GM12878 (cell line): ENCODE data around the gene NME8. TPM values are rescaled to one million over a fixed set of nuclear protein-coding genes. Genes with fewer than 3 reads are reported as not detected.

Experiments used
- BMI1 ChIP-seq: fragments of 450-650 bp; IDR thresholded peaks from 2 replicates; pipeline ENCODE4 v1.6.1; 2016; ENCODE audit warnings: mild to moderate bottlenecking, moderate library complexity, borderline replicate concordance
- HCFC1 ChIP-seq: fragments of 150-350 bp; IDR thresholded peaks from 2 replicates; pipeline ENCODE4 v1.6.1; 2014; ENCODE audit warnings: low read length
- IKZF1 ChIP-seq: fragments of 450-650 bp; conservative IDR thresholded peaks from 2 replicates; pipeline ENCODE4 v1.6.1; 2017; ENCODE audit warnings: antibody characterized with exemption, mild to moderate bottlenecking
- MTA3 ChIP-seq: IDR thresholded peaks from 2 replicates; pipeline ENCODE4 v1.6.1; 2012; ENCODE audit warnings: low read length, inconsistent platforms, borderline replicate concordance
- NR2F1 ChIP-seq: fragments of 450-650 bp; conservative IDR thresholded peaks from 2 replicates; pipeline ENCODE4 v1.6.1; 2017; ENCODE audit warnings: mild to moderate bottlenecking
- RELA ChIP-seq: fragments of 450-650 bp; IDR thresholded peaks from 2 replicates; pipeline ENCODE4 v1.8.0; 2014; ENCODE audit warnings: borderline replicate concordance; ENCODE audit not compliant: partially characterized antibody
- SMAD1 ChIP-seq: fragments of 450-650 bp; IDR thresholded peaks from 2 replicates; pipeline ENCODE4 v1.6.1; 2018; ENCODE audit warnings: mild to moderate bottlenecking, low read depth; ENCODE audit not compliant: partially characterized antibody
- SMAD5 ChIP-seq: IDR thresholded peaks from 2 replicates; pipeline ENCODE4 v1.6.1; 2016; ENCODE audit warnings: antibody characterized with exemption, low read depth
- SRF ChIP-seq, 2 experiments: IDR thresholded peaks; 2 replicates each; pipeline ENCODE4 v1.6.1; 2011; ENCODE audit warnings: low read depth in 2 of 2, low read length in 2 of 2, mild to moderate bottlenecking in 1 of 2, moderate library complexity in 1 of 2
- TCF12 ChIP-seq: IDR thresholded peaks from 2 replicates; pipeline ENCODE4 v1.6.1; 2011; ENCODE audit warnings: low read depth, mild to moderate bottlenecking, low read length
- polyA plus RNA-seq, 11 experiments: library from polyadenylated mRNA; depleted of rRNA in 4 of 11; unstranded in 6 of 11; stranded (reverse) in 5 of 11; fragments of >200 nt; fragmentation: Nextera tagmentation in 4 of 11; fragmentation: Illumina TruSeq in 1 of 11; extraction: Ambion mirVana in 4 of 11; extraction: Trizol in 1 of 11; gene quantifications; 1 replicate in 1 of 11; 2 replicates in 10 of 11; pipeline versions ENCODE4 v1.2.1 to v1.2.3, GENCODE V29; 2011 to 2016; ENCODE audit warnings: inconsistent platforms in 2 of 11, missing spikeins in 2 of 11, low read depth in 1 of 11
- total RNA-seq, 4 experiments: library from RNA; depleted of rRNA in 3 of 4; stranded (reverse); fragments of >200 nt in 3 of 4; fragmentation: Illumina TruSeq in 1 of 4; extraction: Trizol in 1 of 4; gene quantifications; 2 replicates each; pipeline versions ENCODE4 v1.2.1 to v1.2.3, GENCODE V29; 2013 to 2021
- TF ChIP-seq, protein P1 (sequence below): IDR thresholded peaks from 2 replicates; pipeline ENCODE4 v1.6.1; 2012; ENCODE audit warnings: low read depth, low read length, improper control_type of control experiment
- TF ChIP-seq, protein P2 (sequence below): fragments of 450-650 bp; IDR thresholded peaks from 2 replicates; pipeline ENCODE4 v1.6.1; 2017; ENCODE audit warnings: low read depth, mild to moderate bottlenecking, moderate library complexity

NME8 gene
- total and polyA plus RNA-seq, 10 of the 15 experiments (the other 5 are each of a cell fraction or from before 2014, with no cell fraction given): 0.03 to 3.5 (median 0.52) TPM; not detected in 2

DNA sequence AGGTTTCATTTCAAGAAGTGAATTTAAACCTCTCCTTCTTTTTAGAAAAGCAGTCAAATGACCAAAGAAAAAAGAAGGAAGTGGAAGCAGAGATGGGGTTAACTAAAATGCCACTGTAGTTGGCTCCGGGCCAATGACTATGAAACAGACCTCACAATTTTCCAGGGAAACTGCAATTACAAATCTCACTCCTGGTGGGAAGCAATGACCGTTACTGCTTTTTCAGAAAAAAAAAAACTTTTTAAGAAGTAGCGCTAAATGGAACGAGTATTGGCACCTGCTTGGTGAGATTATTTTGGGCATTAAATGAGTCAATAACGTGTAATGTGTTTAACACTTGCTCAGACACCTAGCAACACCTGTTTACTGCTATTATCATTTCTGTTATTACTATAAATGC, 67.0 kb downstream of the NME8 start (continued):
- TF ChIP-seq BMI1 (peak; percentile 76; the same call in 1 of the 2 replicates), RELA (no peak), MTA3 (no peak), NR2F1 (0 out of 2 replicates have a peak, but pooled peaks have one; percentile 15), SMAD5 (no peak), SRF (IDR thresholded peaks at IDR 0.05; ENCODE audit: low read depth in 2 of 2, low read length in 2 of 2) (no peak), SMAD1 (peak; percentile 96), TCF12 (0 out of 2 replicates have a peak, but pooled peaks have one; percentile 51), IKZF1 (peak; percentile 84), HCFC1 (no peak)
- TF ChIP-seq, protein P1, sequence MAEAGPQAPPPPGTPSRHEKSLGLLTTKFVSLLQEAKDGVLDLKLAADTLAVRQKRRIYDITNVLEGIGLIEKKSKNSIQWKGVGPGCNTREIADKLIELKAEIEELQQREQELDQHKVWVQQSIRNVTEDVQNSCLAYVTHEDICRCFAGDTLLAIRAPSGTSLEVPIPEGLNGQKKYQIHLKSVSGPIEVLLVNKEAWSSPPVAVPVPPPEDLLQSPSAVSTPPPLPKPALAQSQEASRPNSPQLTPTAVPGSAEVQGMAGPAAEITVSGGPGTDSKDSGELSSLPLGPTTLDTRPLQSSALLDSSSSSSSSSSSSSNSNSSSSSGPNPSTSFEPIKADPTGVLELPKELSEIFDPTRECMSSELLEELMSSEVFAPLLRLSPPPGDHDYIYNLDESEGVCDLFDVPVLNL: no peak
- TF ChIP-seq, protein P2, sequence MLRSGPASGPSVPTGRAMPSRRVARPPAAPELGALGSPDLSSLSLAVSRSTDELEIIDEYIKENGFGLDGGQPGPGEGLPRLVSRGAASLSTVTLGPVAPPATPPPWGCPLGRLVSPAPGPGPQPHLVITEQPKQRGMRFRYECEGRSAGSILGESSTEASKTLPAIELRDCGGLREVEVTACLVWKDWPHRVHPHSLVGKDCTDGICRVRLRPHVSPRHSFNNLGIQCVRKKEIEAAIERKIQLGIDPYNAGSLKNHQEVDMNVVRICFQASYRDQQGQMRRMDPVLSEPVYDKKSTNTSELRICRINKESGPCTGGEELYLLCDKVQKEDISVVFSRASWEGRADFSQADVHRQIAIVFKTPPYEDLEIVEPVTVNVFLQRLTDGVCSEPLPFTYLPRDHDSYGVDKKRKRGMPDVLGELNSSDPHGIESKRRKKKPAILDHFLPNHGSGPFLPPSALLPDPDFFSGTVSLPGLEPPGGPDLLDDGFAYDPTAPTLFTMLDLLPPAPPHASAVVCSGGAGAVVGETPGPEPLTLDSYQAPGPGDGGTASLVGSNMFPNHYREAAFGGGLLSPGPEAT: peak; percentile 81
- TF ChIP-seq, all 136 proteins: peak for 21
